ENCODE data around the gene ZNF417. TPM values are rescaled to one million over a fixed set of nuclear protein-coding genes. Genes with fewer than 3 reads are reported as not detected.
A peak's percentile ranks its signal among the peaks of the same experiment; 100 is the strongest.
"Not testable (repeated sequence)": the region's sequence is repeated elsewhere in the genome, so short reads cannot be mapped to it uniquely, and the experiment has no call there.

Gene ZNF417
- total RNA-seq, 2 experiments from 2014 or later = 11.8 to 12.1 TPM

DNA sequence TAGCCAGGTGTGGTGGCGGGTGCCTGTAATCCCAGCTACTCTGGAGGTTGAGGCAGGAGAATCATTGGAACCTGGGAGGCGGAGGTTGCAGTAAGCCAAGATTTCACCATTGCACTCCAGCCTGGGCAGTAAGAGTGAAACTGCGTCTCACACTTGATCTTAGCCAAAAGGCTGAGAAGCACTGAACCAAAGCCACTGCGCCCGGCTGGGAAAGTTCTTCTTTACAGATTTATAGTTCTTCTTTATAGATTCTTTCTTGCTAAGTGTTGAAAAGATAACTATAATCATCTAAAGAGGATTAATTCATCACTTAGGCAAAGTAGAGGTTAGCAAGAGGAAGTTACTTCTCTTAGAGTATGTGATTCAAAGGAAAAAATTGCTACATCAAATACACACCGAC lies 11.1 kb downstream of the ZNF417 start:
- Mint-ChIP-seq H3K27me3 (no peaks in the 10 kb centered on the region), H3K36me3 (ENCODE audit: low read depth) (peaks cover 49% of the 10 kb centered on the region), H3K4me3 (no peak overlapping the region), H3K4me1 (ENCODE audit: low read depth) (peaks cover 12% of the 10 kb centered on the region), H3K9me3 (peaks cover 23% of the 10 kb centered on the region), H3K27ac (no peak overlapping the region)
- ATAC-seq = no peak
- TF ChIP-seq, protein P1, sequence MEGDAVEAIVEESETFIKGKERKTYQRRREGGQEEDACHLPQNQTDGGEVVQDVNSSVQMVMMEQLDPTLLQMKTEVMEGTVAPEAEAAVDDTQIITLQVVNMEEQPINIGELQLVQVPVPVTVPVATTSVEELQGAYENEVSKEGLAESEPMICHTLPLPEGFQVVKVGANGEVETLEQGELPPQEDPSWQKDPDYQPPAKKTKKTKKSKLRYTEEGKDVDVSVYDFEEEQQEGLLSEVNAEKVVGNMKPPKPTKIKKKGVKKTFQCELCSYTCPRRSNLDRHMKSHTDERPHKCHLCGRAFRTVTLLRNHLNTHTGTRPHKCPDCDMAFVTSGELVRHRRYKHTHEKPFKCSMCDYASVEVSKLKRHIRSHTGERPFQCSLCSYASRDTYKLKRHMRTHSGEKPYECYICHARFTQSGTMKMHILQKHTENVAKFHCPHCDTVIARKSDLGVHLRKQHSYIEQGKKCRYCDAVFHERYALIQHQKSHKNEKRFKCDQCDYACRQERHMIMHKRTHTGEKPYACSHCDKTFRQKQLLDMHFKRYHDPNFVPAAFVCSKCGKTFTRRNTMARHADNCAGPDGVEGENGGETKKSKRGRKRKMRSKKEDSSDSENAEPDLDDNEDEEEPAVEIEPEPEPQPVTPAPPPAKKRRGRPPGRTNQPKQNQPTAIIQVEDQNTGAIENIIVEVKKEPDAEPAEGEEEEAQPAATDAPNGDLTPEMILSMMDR (IDR thresholded peaks at IDR 0.05) = no peak
- ChIA-PET POLR2A (no interaction called here), CTCF (no interaction called here)
- no peak for DNase-seq
- intact Hi-C loops (cut with micrococcal nuclease) = no loop called here

DNA sequence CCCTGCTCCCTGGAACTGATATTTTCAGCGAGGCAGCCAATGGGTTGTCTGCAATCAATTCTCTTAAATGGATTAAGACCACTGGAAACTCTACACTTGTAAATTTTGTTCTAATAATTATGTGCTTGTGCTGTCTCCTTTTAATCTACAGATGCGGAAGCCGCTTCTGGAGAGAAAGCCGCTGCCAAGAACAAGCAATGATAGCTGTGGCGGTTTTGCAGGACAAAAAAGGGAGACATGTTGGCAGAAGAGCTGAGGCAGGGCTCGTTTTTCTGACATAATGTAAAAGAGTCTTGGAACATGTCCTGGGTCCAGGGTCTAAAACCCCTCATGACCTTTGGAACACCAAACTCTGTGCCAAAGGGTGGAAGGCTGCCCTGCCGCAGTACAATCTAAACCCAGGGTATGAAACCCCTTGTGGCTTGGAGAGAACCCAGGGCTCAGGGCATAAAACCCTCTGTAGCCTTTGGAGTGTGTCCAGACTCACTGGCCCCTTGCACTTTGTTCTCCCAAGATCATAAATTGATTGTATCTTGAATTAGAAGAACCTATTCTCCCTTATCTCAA lies 12.7 kb downstream of the ZNF417 start:
- POLR2A ChIA-PET = no interaction called here
- ATAC-seq = no peak
- CTCF ChIA-PET = interaction anchor here (0.9 to 2.1 kb wide), 3 partner anchors 12 to 22 kb away, joined by 3 to 4 read pairs (median 4); partner anchors contain the start of gene ZNF417
- Mint-ChIP-seq H3K27me3 (no peaks in the 10 kb centered on the region), H3K4me3 (no peak overlapping the region), H3K36me3 (ENCODE audit: low read depth) (peaks cover 39% of the 10 kb centered on the region), H3K27ac (no peak overlapping the region), H3K9me3 (peaks cover 18% of the 10 kb centered on the region), H3K4me1 (ENCODE audit: low read depth) (peaks cover 12% of the 10 kb centered on the region)
- intact Hi-C loops (cut with micrococcal nuclease) = no loop called here
- DNase-seq = no peak
- TF ChIP-seq, protein P1 (IDR thresholded peaks at IDR 0.05) = no peak

DNA sequence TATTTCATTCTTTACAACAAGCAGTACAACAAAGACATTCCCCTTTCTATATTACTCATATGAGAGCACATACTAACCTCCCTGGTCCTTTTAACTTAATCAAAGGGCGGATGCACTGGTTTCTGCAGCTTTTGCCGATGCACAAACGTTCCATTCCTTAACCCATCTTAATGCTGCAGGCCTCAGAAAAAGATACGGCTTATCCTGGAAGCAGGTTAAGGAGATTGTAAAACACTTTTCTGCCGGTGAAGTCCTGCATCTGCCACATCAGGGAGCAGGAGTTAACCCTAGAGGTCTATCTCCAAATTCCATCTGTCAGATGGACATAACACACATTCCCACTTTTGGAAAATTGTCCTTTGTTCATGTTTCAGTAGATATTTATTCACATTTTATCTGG lies 16.1 kb downstream of the ZNF417 start:
- ATAC-seq (no peak), DNase-seq (no peak)
- intact Hi-C loops (cut with micrococcal nuclease) = no loop called here
- H3K4me3 Mint-ChIP-seq = no peak overlapping the region
- peaks cover 17% of the 10 kb centered on the region for H3K36me3 Mint-ChIP-seq (ENCODE audit: low read depth)
- TF ChIP-seq, protein P1 (IDR thresholded peaks at IDR 0.05) = no peak
- no peak overlapping the region for H3K27ac Mint-ChIP-seq
- H3K4me1 Mint-ChIP-seq (ENCODE audit: low read depth) = peaks cover 10% of the 10 kb centered on the region
- CTCF ChIA-PET = no interaction called here
- H3K9me3 Mint-ChIP-seq = peaks cover 3% of the 10 kb centered on the region
- no peaks in the 10 kb centered on the region for H3K27me3 Mint-ChIP-seq
- POLR2A ChIA-PET = no interaction called here

DNA sequence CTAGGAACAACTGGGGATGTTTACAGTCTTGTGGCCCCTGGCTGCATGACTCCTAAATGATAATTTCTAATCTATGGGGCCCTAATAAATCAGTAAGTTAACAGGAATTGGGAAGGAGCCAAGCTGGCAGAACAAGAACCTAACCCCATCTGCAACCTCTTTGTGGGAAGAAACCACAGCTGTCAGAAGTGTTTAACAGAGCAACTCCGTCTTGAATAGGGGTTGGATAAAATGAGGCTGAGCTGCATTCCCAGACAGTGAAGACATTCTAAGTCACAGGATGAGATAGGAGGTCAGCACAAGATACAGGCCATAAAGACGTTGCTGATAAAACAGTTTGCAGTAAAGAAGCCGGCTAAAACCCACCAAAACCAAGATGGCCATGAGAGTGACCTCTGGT lies 25.7 kb downstream of the ZNF417 start:
- intact Hi-C loops (cut with micrococcal nuclease); H3K27me3 Mint-ChIP-seq; H3K27ac Mint-ChIP-seq; DNase-seq; ATAC-seq; CTCF ChIA-PET; POLR2A ChIA-PET; H3K4me3 Mint-ChIP-seq: not testable (repeated sequence)
- Mint-ChIP-seq H3K36me3 (ENCODE audit: low read depth) (peaks cover 28% of the 10 kb centered on the region), H3K9me3 (peaks cover 12% of the 10 kb centered on the region), H3K4me1 (ENCODE audit: low read depth) (peaks cover 17% of the 10 kb centered on the region)

DNA sequence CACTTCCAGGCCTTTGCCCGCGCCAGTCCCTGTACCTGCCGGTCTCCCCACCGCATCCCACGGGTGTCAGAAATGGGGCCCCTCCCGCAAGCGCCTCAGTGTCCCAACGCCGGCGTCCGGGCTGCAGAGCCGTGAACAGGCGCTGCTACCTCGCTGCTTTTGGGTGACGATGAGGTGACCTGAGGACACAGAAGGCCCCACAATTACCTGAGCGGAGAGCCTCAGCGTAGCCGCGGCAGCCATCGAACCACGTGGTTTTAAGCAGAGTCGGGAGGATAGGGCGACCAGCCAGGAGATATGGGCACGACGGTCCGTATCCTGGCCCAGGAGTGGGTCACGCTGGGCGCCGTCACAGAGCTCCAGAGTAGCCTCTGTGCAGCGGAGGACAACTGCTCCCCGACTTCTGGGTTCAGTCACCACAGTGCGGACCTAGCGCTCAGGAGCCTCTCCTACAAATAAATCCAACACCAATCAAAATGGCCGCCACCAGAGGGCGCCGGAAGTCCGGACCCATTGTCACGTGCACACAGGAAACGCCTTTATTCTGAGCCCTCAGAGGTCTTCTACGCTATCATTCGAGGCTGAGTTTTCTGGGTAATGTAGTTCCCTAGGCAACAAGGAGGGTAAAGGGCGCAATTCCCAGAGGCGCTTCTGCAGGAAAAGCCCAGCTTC lies 27.7 kb downstream of the ZNF417 start, which contains the start of gene ZNF814:
ZNF814 (minus strand) TSS at position 478 of the 672 bp plus-strand sequence; CDS start at position 243, 235 bp downstream.
- Mint-ChIP-seq H3K27me3 (no peaks in the 10 kb centered on the region), H3K27ac (peak within 1 kb of the TSS; percentile 94), H3K4me3 (peak within 1 kb of the TSS; percentile 99), H3K4me1 (ENCODE audit: low read depth) (peaks cover 26% of the 10 kb centered on the region), H3K9me3 (peaks cover 21% of the 10 kb centered on the region), H3K36me3 (ENCODE audit: low read depth) (peaks cover 47% of the 10 kb centered on the region)
- intact Hi-C loops (cut with micrococcal nuclease) = no loop called here
- peak; percentile 94 for ATAC-seq
- DNase-seq = peak; percentile 96
- ChIA-PET CTCF (interaction anchor here (1.2 kb wide), 1 partner anchor 11 kb away, joined by 3 read pairs; no protein-coding TSS in a partner anchor), POLR2A (interaction anchor here (0.8 to 2.0 kb wide), 9 partner anchors 9 to 141 kb away, joined by 3 to 8 read pairs (median 5); partner anchors contain the start of genes ZNF256 and ZNF417)
- TF ChIP-seq, protein P1 (IDR thresholded peaks at IDR 0.05) = peak; percentile 42

Data from activated CD8-positive, alpha-beta T cell treated with anti-CD3 and anti-CD28 coated beads for 36 hours (primary cell).